ENCODE measurements around the gene CITED1.

GRCh38 chrX:72308209-72308565 lies 2.5 kb upstream of the CITED1 start:
- TF ChIP-seq POLR2A (IDR thresholded peaks at IDR 0.05): no peak
- no peak for TF ChIP-seq CTCF (IDR thresholded peaks at IDR 0.05)
- no peak for TF ChIP-seq POLR2AphosphoS5 (IDR thresholded peaks at IDR 0.05)
- TF ChIP-seq EP300 (IDR thresholded peaks at IDR 0.05): no peak

All from upper lobe of left lung (tissue), 4 donors.